Kidney epithelial cell (primary cell): ENCODE results near the gene TREX2. TPM values are rescaled to one million over a fixed set of nuclear protein-coding genes. Genes with fewer than 3 reads are reported as not detected.

Source experiments
- DNase-seq: peaks from one replicate; pipeline ENCODE4 v3.0.0-alpha.2; 2010; ENCODE audit warnings: low read depth
- H3K27me3 ChIP-seq: 2 replicates; pipeline ENCODE4 v1.6.0; 2011; ENCODE audit warnings: low read length; ENCODE audit not compliant: control insufficient read depth, insufficient read depth
- H3K36me3 ChIP-seq: 2 replicates; pipeline ENCODE4 v1.5.1; 2011; ENCODE audit warnings: low read length; ENCODE audit not compliant: control insufficient read depth, insufficient read depth
- H3K4me3 ChIP-seq: 2 replicates; pipeline ENCODE4 v1.5.1; 2011; ENCODE audit warnings: low read depth, mild to moderate bottlenecking, control low read depth, low read length
- CTCF ChIP-seq: IDR thresholded peaks from 2 replicates; pipeline ENCODE4 v1.5.1; 2011; ENCODE audit warnings: mild to moderate bottlenecking, moderate library complexity, low read length, control low read depth, inconsistent platforms; ENCODE audit not compliant: insufficient read depth, poor library complexity, severe bottlenecking
- total RNA-seq: library from RNA; depleted of rRNA; stranded (reverse); fragments of >200 nt; gene quantifications from 2 replicates; pipeline ENCODE4 v1.2.3, GENCODE V29; 2015

The TREX2 gene
- total RNA-seq, 1 donor from 2014 or later = 1.1 TPM

- DNase-seq = no peak
- no peak for TF ChIP-seq CTCF
- peaks cover 4% of the 10 kb centered on the region for H3K27me3 ChIP-seq
- no peaks in the 10 kb centered on the region for H3K36me3 ChIP-seq
- H3K4me3 ChIP-seq = no peak overlapping the region
Measured at GRCh38 chrX:153434801-153435200, 11.1 kb downstream of the TREX2 start.

GRCh38 chrX:153433781-153434285, 12.0 kb downstream of the TREX2 start:
- no peak for TF ChIP-seq CTCF
- DNase-seq = no peak
- no peak overlapping the region for H3K4me3 ChIP-seq
- peaks cover 4% of the 10 kb centered on the region for H3K27me3 ChIP-seq
- no peaks in the 10 kb centered on the region for H3K36me3 ChIP-seq

- DNase-seq = no peak
- TF ChIP-seq CTCF = no peak
- H3K27me3 ChIP-seq = peaks cover 4% of the 10 kb centered on the region
- no peaks in the 10 kb centered on the region for H3K36me3 ChIP-seq
- H3K4me3 ChIP-seq = no peak overlapping the region
Measured at GRCh38 chrX:153433161-153433680, 12.6 kb downstream of the TREX2 start.

- H3K4me3 ChIP-seq = no peak overlapping the region
- DNase-seq = no peak
- peaks cover 4% of the 10 kb centered on the region for H3K27me3 ChIP-seq
- H3K36me3 ChIP-seq = no peaks in the 10 kb centered on the region
- no peak for TF ChIP-seq CTCF
Measured at GRCh38 chrX:153430796-153431195, 15.1 kb downstream of the TREX2 start.

GRCh38 chrX:153426204-153426603, 19.7 kb downstream of the TREX2 start:
- TF ChIP-seq CTCF = no peak
- Histone ChIP-seq H3K4me3 (no peak overlapping the region), H3K27me3 (no peaks in the 10 kb centered on the region), H3K36me3 (no peaks in the 10 kb centered on the region)
- no peak for DNase-seq

GRCh38 chrX:153423652-153424051, 22.2 kb downstream of the TREX2 start:
- H3K36me3 ChIP-seq = no peaks in the 10 kb centered on the region
- DNase-seq = no peak
- no peak overlapping the region for H3K4me3 ChIP-seq
- TF ChIP-seq CTCF = no peak
- H3K27me3 ChIP-seq = no peaks in the 10 kb centered on the region
